GM12878 (cell line): Measurements from ENCODE around the gene DCC. TPM values are rescaled to one million over a fixed set of nuclear protein-coding genes. Genes with fewer than 3 reads are reported as not detected.

Experiments used
- ATAC-seq: fragments of 200-7000 bp; cut with Tn5 transposase; 3 replicates; pipeline ENCODE4 v1.9.1; 2020; ENCODE audit warnings: mild to moderate bottlenecking, moderate library complexity
- BruUV-seq: library from RNA; stranded (reverse); fragments of 400-500 nt; replicated peaks from 2 replicates; lab custom pipeline; 2021; lab: Mats Ljungman, UMichigan
- CTCF ChIA-PET: fragments of 300-600 bp; sonication (Branson Sonifier 250); formaldehyde crosslinking; extraction: SDS; loops from one replicate; lab custom pipeline; 2021; ENCODE audit warnings: inconsistent platforms; lab: Yijun Ruan, JAX
- POLR2A ChIA-PET: fragments of 350-600 bp; formaldehyde crosslinking; extraction: SDS; loops from one replicate; lab custom pipeline; 2021; ENCODE audit warnings: inconsistent platforms; lab: Charles Lee
- RAD21 ChIA-PET: fragments of 300-600 bp; sonication (Branson Sonifier 250); formaldehyde crosslinking; loops from one replicate; lab custom pipeline; 2023; ENCODE audit warnings: antibody characterized with exemption; ENCODE audit not compliant: unreplicated experiment; lab: Charles Lee
- SMC1A ChIA-PET: fragments of 300-600 bp; sonication (Branson Sonifier 250); formaldehyde crosslinking; loops from one replicate; lab custom pipeline; 2023; ENCODE audit not compliant: unreplicated experiment, uncharacterized antibody; lab: Charles Lee
- DNase-seq: peaks from one replicate; pipeline ENCODE4 v3.0.0-alpha.2; 2011; ENCODE audit warnings: low read depth, low spot score
- FAIRE-seq: peaks from 3 replicates; lab custom pipeline; 2011; peaks lifted over from hg19 to GRCh38; lab: Jason Lieb, UNC
- H2AFZ ChIP-seq: 2 replicates; pipeline ENCODE4 v1.6.0; 2011; ENCODE audit warnings: low read depth, low read length, control low read depth; ENCODE audit not compliant: control insufficient read depth
- H3K27ac ChIP-seq: 2 replicates; pipeline ENCODE4 v1.5.1; 2011; ENCODE audit warnings: control low read depth; ENCODE audit not compliant: control insufficient read depth, insufficient read depth
- H3K27me3 ChIP-seq, 2 experiments: replicated peaks in 1 of 2; 2 replicates each; pipeline versions ENCODE4 v1.6.0 to v1.6.1; 2011; ENCODE audit warnings: low read length in 1 of 2; ENCODE audit not compliant: control insufficient read depth in 2 of 2, insufficient read depth in 2 of 2
- H3K36me3 ChIP-seq, 2 experiments: 2 replicates each; pipeline ENCODE4 v1.5.1; 2011; ENCODE audit warnings: low read length in 1 of 2; ENCODE audit not compliant: control insufficient read depth in 2 of 2, insufficient read depth in 2 of 2
- H3K4me1 ChIP-seq: 2 replicates; pipeline ENCODE4 v1.6.1; 2011; ENCODE audit warnings: mild to moderate bottlenecking, low read length, moderate library complexity, mixed read lengths; ENCODE audit not compliant: control insufficient read depth, insufficient read depth
- H3K4me2 ChIP-seq: 2 replicates; pipeline ENCODE4 v1.6.0; 2011; ENCODE audit warnings: control low read depth; ENCODE audit not compliant: control insufficient read depth, insufficient read depth
- H3K4me3 ChIP-seq: fragments of 200-600 bp; sonication (generic); 2 replicates; pipeline ENCODE4 v1.5.1; 2016
- H3K79me2 ChIP-seq: 2 replicates; pipeline ENCODE4 v1.6.0; 2011; ENCODE audit warnings: low read length; ENCODE audit not compliant: control insufficient read depth, insufficient read depth
- H3K9ac ChIP-seq: 2 replicates; pipeline ENCODE4 v1.8.0; 2011; ENCODE audit warnings: low read length, control low read depth, mixed read lengths; ENCODE audit not compliant: control insufficient read depth, insufficient read depth
- H3K9me3 ChIP-seq: replicated peaks from 3 replicates; pipeline ENCODE4 v1.5.1; 2011; ENCODE audit warnings: mild to moderate bottlenecking, low read length; ENCODE audit not compliant: control insufficient read depth, insufficient read depth
- H4K20me1 ChIP-seq: 2 replicates; pipeline ENCODE4 v1.6.0; 2011; ENCODE audit not compliant: control insufficient read depth, insufficient read depth
- BCL11A ChIP-seq: IDR thresholded peaks from 2 replicates; pipeline ENCODE4 v1.6.1; 2011; ENCODE audit warnings: low read depth, low read length
- BHLHE40 ChIP-seq, 2 experiments: fragments of 450-650 bp in 1 of 2; IDR thresholded peaks; 2 replicates each; pipeline ENCODE4 v1.6.1; 2011 to 2017; ENCODE audit warnings: low read depth in 2 of 2, borderline replicate concordance in 1 of 2, improper control_type of control experiment in 1 of 2, low read length in 1 of 2, mild to moderate bottlenecking in 1 of 2
- CBFB ChIP-seq: IDR thresholded peaks from 2 replicates; pipeline ENCODE4 v1.6.1; 2016; ENCODE audit warnings: antibody characterized with exemption, low read depth
- CREM ChIP-seq: IDR thresholded peaks from 2 replicates; pipeline ENCODE4 v1.6.1; 2014; ENCODE audit warnings: antibody characterized with exemption, low read depth
- DPF2 ChIP-seq: fragments of 450-650 bp; IDR thresholded peaks from 2 replicates; pipeline ENCODE4 v1.6.1; 2017; ENCODE audit warnings: mild to moderate bottlenecking
- EED ChIP-seq: sonication (generic); IDR thresholded peaks from 2 replicates; pipeline ENCODE4 v1.6.1; 2016; ENCODE audit warnings: antibody characterized with exemption, low read depth
- ESRRA ChIP-seq: IDR thresholded peaks from 2 replicates; pipeline ENCODE4 v1.6.1; 2012; ENCODE audit warnings: mild to moderate bottlenecking, low read length, improper control_type of control experiment
- GABPA ChIP-seq: IDR thresholded peaks from 2 replicates; pipeline ENCODE4 v1.6.1; 2014; ENCODE audit warnings: antibody characterized with exemption, low read depth, mild to moderate bottlenecking, inconsistent platforms
- IKZF2 ChIP-seq, 2 experiments: fragments of 450-650 bp; IDR thresholded peaks; 2 replicates each; pipeline ENCODE4 v1.6.1; 2017; ENCODE audit warnings: mild to moderate bottlenecking in 2 of 2, moderate library complexity in 2 of 2
- JUNB ChIP-seq: IDR thresholded peaks from 2 replicates; pipeline ENCODE4 v1.6.1; 2016; ENCODE audit warnings: antibody characterized with exemption, mild to moderate bottlenecking
- JUND ChIP-seq: IDR thresholded peaks from 2 replicates; pipeline ENCODE4 v1.6.1; 2012; ENCODE audit warnings: low read depth, mild to moderate bottlenecking, low read length, improper control_type of control experiment, moderate library complexity
- NFIC ChIP-seq: IDR thresholded peaks from 2 replicates; pipeline ENCODE4 v1.6.1; 2012; ENCODE audit warnings: low read depth, mild to moderate bottlenecking, inconsistent platforms, low read length, moderate library complexity
- NFYA ChIP-seq: IDR thresholded peaks from 2 replicates; pipeline ENCODE4 v1.6.1; 2011; ENCODE audit warnings: low read depth, mild to moderate bottlenecking, low read length, improper control_type of control experiment, borderline replicate concordance
- NFYB ChIP-seq: IDR thresholded peaks from 2 replicates; pipeline ENCODE4 v1.6.1; 2011; ENCODE audit warnings: low read depth, mild to moderate bottlenecking, low read length, improper control_type of control experiment, moderate library complexity; ENCODE audit not compliant: insufficient read depth
- NR2C2 ChIP-seq: IDR thresholded peaks from 2 replicates; pipeline ENCODE4 v1.6.1; 2011; ENCODE audit warnings: borderline replicate concordance, low read depth; ENCODE audit not compliant: control insufficient read depth, insufficient read length
- PAX5 ChIP-seq: IDR thresholded peaks from 2 replicates; pipeline ENCODE4 v1.6.1; 2011; ENCODE audit warnings: low read depth, low read length, borderline replicate concordance
- RELA ChIP-seq: fragments of 450-650 bp; IDR thresholded peaks from 2 replicates; pipeline ENCODE4 v1.8.0; 2014; ENCODE audit warnings: borderline replicate concordance; ENCODE audit not compliant: partially characterized antibody
- RUNX3 ChIP-seq: IDR thresholded peaks from 2 replicates; pipeline ENCODE4 v1.6.1; 2012; ENCODE audit warnings: low read length, inconsistent platforms
- SMAD1 ChIP-seq: fragments of 450-650 bp; IDR thresholded peaks from 2 replicates; pipeline ENCODE4 v1.6.1; 2018; ENCODE audit warnings: mild to moderate bottlenecking, low read depth; ENCODE audit not compliant: partially characterized antibody
- TCF12 ChIP-seq: IDR thresholded peaks from 2 replicates; pipeline ENCODE4 v1.6.1; 2011; ENCODE audit warnings: low read depth, mild to moderate bottlenecking, low read length
- ZBED1 ChIP-seq: IDR thresholded peaks from 2 replicates; pipeline ENCODE4 v1.6.1; 2016; ENCODE audit warnings: borderline replicate concordance
- ZNF24 ChIP-seq: fragments of 450-650 bp; IDR thresholded peaks from 2 replicates; pipeline ENCODE4 v1.6.1; 2017; ENCODE audit warnings: antibody characterized with exemption, mild to moderate bottlenecking
- WGBS: methylation state at CpG from one replicate; pipeline ENCODE4 v1.1.6; 2016; ENCODE audit warnings: low lambda C conversion rate; ENCODE audit not compliant: insufficient replicate concordance, insufficient coverage; ENCODE audit errors: missing lambda C conversion rate; 5-methylcytosine and 5-hydroxymethylcytosine counted together
- in situ Hi-C: fragments of 300-500 bp; cut with MboI; formaldehyde crosslinking; loops from 9 replicates; pipeline ENCODE4 v1.14.3; 2018; ENCODE audit warnings: mixed read lengths
- intact Hi-C: fragments of 100-400 bp; cut with micrococcal nuclease; formaldehyde crosslinking; loops from one replicate; pipeline ENCODE4 v1.14.2; 2022; ENCODE audit not compliant: unreplicated experiment
- polyA plus RNA-seq, 11 experiments: library from polyadenylated mRNA; depleted of rRNA in 4 of 11; unstranded in 6 of 11; stranded (reverse) in 5 of 11; fragments of >200 nt; fragmentation: Nextera tagmentation in 4 of 11; fragmentation: Illumina TruSeq in 1 of 11; extraction: Ambion mirVana in 4 of 11; extraction: Trizol in 1 of 11; gene quantifications; 1 replicate in 1 of 11; 2 replicates in 10 of 11; pipeline versions ENCODE4 v1.2.1 to v1.2.3, GENCODE V29; 2011 to 2016; ENCODE audit warnings: inconsistent platforms in 2 of 11, missing spikeins in 2 of 11, low read depth in 1 of 11
- total RNA-seq, 4 experiments: library from RNA; depleted of rRNA in 3 of 4; stranded (reverse); fragments of >200 nt in 3 of 4; fragmentation: Illumina TruSeq in 1 of 4; extraction: Trizol in 1 of 4; gene quantifications; 2 replicates each; pipeline versions ENCODE4 v1.2.1 to v1.2.3, GENCODE V29; 2013 to 2021
- TF ChIP-seq, protein P1 (sequence below): fragments of 450-650 bp; IDR thresholded peaks from 2 replicates; pipeline ENCODE4 v1.6.1; 2014; ENCODE audit warnings: mild to moderate bottlenecking
- TF ChIP-seq, protein P2 (sequence below): fragments of 150-350 bp; IDR thresholded peaks from 2 replicates; pipeline ENCODE4 v1.6.1; 2016; ENCODE audit warnings: low read depth, low read length

Gene DCC
- total and polyA plus RNA-seq, 10 of the 15 experiments (the other 5 are each of a cell fraction or from before 2014, with no cell fraction given): 0.01 TPM; not detected in 9

DNA sequence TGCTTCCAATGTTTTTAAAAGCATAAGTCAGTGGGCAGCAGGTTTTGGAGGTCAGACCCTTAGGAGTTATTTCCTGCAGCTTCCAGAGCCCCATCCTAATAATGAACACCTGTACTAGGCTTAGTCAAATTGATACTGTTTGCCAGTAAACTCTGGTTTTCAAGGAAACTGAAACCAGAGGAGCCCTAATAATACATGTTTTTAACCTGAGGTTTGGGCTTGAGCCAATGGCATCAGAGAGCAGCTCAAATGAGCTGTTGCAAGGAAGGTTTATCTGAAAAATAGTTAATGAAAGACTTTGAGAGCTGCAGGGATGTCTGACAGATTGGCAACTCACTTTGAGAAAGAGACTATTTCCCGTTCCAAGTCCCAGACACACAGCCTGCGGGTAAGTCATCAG is 54.6 kb downstream of the DCC start:
- ATAC-seq (peak; percentile 55), FAIRE-seq (peak; percentile 18), DNase-seq (peak; percentile 52)
- H3K4me3 ChIP-seq: peak overlapping the region; percentile 35; the same call in 1 of the 2 replicates
- no TSS peak for BruUV-seq
- no peaks in the 10 kb centered on the region for H3K79me2 ChIP-seq
- peaks cover 2% of the 10 kb centered on the region; the same call in 1 of the 2 replicates for H3K4me1 ChIP-seq
- H2AFZ ChIP-seq: no peak overlapping the region
- no peaks in the 10 kb centered on the region for H3K27me3 ChIP-seq
- H3K36me3 ChIP-seq: no peaks in the 10 kb centered on the region
- peak overlapping the region; percentile 40; the same call in 1 of the 2 replicates for H3K4me2 ChIP-seq
- intact Hi-C loops (loop anchor here (5.0 to 10.0 kb wide), 2 partner anchors 52 to 740 kb away; partner anchors contain the start of gene DCC), in situ Hi-C loops (no loop called here)
- RAD21 ChIA-PET: no interaction called here
- 57% methylated on average over 2 of the region's 2 CpGs for WGBS
- H3K9me3 ChIP-seq: no peaks in the 10 kb centered on the region
- SMC1A ChIA-PET: interaction anchor here (0.7 to 1.0 kb wide), 2 partner anchors 10 to 45 kb away, joined by 3 read pairs; no protein-coding TSS in a partner anchor
- no peaks in the 10 kb centered on the region for H4K20me1 ChIP-seq
- CTCF ChIA-PET: interaction anchor here (0.6 kb wide), 1 partner anchor 788 kb away, joined by 3 read pairs; no protein-coding TSS in a partner anchor
- no peak overlapping the region for H3K9ac ChIP-seq
- POLR2A ChIA-PET: no interaction called here
- H3K27ac ChIP-seq: peak overlapping the region; percentile 40; the same call in 1 of the 2 replicates
- TF ChIP-seq GABPA (no peak), NFYB (peak; percentile 68; the same call in 1 of the 2 replicates), ZNF24 (no peak), JUNB (peak; percentile 17; the same call in 1 of the 2 replicates), ZBED1 (no peak), SMAD1 (no peak), CREM (no peak), RUNX3 (peak; percentile 58; the same call in 1 of the 2 replicates), IKZF2 (IDR thresholded peaks at IDR 0.05) (peak; percentile 72 to 76), BHLHE40 (IDR thresholded peaks at IDR 0.05; ENCODE audit: borderline replicate concordance in 1 of 2, low read depth in 2 of 2, low read length in 1 of 2) (no peak), NFIC (peak; percentile 25; the same call in 1 of the 2 replicates), NR2C2 (no peak), ESRRA (no peak), PAX5 (no peak), CBFB (no peak), NFYA (no peak), JUND (no peak), BCL11A (0 out of 2 replicates have a peak, but pooled peaks have one; percentile 28), EED (no peak), TCF12 (peak; percentile 75; the same call in 1 of the 2 replicates), DPF2 (no peak), RELA (no peak)
- TF ChIP-seq, protein P1, sequence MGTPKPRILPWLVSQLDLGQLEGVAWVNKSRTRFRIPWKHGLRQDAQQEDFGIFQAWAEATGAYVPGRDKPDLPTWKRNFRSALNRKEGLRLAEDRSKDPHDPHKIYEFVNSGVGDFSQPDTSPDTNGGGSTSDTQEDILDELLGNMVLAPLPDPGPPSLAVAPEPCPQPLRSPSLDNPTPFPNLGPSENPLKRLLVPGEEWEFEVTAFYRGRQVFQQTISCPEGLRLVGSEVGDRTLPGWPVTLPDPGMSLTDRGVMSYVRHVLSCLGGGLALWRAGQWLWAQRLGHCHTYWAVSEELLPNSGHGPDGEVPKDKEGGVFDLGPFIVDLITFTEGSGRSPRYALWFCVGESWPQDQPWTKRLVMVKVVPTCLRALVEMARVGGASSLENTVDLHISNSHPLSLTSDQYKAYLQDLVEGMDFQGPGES: no peak
- TF ChIP-seq, protein P2, sequence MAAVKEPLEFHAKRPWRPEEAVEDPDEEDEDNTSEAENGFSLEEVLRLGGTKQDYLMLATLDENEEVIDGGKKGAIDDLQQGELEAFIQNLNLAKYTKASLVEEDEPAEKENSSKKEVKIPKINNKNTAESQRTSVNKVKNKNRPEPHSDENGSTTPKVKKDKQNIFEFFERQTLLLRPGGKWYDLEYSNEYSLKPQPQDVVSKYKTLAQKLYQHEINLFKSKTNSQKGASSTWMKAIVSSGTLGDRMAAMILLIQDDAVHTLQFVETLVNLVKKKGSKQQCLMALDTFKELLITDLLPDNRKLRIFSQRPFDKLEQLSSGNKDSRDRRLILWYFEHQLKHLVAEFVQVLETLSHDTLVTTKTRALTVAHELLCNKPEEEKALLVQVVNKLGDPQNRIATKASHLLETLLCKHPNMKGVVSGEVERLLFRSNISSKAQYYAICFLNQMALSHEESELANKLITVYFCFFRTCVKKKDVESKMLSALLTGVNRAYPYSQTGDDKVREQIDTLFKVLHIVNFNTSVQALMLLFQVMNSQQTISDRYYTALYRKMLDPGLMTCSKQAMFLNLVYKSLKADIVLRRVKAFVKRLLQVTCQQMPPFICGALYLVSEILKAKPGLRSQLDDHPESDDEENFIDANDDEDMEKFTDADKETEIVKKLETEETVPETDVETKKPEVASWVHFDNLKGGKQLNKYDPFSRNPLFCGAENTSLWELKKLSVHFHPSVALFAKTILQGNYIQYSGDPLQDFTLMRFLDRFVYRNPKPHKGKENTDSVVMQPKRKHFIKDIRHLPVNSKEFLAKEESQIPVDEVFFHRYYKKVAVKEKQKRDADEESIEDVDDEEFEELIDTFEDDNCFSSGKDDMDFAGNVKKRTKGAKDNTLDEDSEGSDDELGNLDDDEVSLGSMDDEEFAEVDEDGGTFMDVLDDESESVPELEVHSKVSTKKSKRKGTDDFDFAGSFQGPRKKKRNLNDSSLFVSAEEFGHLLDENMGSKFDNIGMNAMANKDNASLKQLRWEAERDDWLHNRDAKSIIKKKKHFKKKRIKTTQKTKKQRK: no peak
